Measurements from ENCODE around the gene RNF4. TPM values are rescaled to one million over a fixed set of nuclear protein-coding genes. Genes with fewer than 3 reads are reported as not detected.

RNF4 gene
- polyA plus RNA-seq, 3 donors = 28.8 to 41.3 (median 37.0) TPM

GRCh38 chr4:2558301-2558700, 89.4 kb downstream of the RNF4 start:
- Histone ChIP-seq H2AFZ (ENCODE audit: insufficient read depth, low read depth, low read length, poor library complexity, severe bottlenecking) (no peak overlapping the region), H3K4me1 (ENCODE audit: control insufficient read depth in 1 of 2, insufficient read depth in 2 of 2, low read length in 2 of 2) (no peaks in the 10 kb centered on the region), H4K20me1 (ENCODE audit: insufficient read depth, low read length) (peaks cover 100% of the 10 kb centered on the region), H3K4me2 (replicated peaks; ENCODE audit: extremely low read depth, low read length, poor library complexity, severe bottlenecking) (no peak overlapping the region), H3K9ac (ENCODE audit: insufficient read depth, low read length, poor library complexity, severe bottlenecking) (no peak overlapping the region), H3K79me2 (ENCODE audit: insufficient read depth, low read length) (peaks cover 100% of the 10 kb centered on the region), H3K27me3 (ENCODE audit: control insufficient read depth in 2 of 2, insufficient read depth in 2 of 2, low read length in 2 of 2) (no peaks in the 10 kb centered on the region), H3K4me3 (replicated peaks in 1 of 3; ENCODE audit: low read depth in 2 of 3, low read length in 3 of 3) (no peak overlapping the region), H3K9me3 (replicated peaks in 1 of 2; ENCODE audit: control insufficient read depth in 1 of 2, insufficient read depth in 1 of 2, low read length in 2 of 2) (no peaks in the 10 kb centered on the region), H3K36me3 (replicated peaks in 1 of 2; ENCODE audit: control insufficient read depth in 1 of 2, insufficient read depth in 2 of 2, low read length in 2 of 2) (peaks cover 2 to 22% of the 10 kb centered on the region in 2 donors), H3K27ac (ENCODE audit: low read depth in 1 of 2, low read length in 2 of 2) (no peak overlapping the region)
- Mint-ChIP-seq H3K9me3 (no peaks in the 10 kb centered on the region), H3K27ac (peak overlapping the region in 1 of 7 donors; percentile 14), H3K4me3 (no peak overlapping the region), H3K4me1 (peaks cover 12% of the 10 kb centered on the region), H3K27me3 (ENCODE audit: low read depth in 3 of 3) (no peaks in the 10 kb centered on the region), H3K36me3 (peaks cover 10 to 38% of the 10 kb centered on the region in 2 donors)
- TF ChIP-seq CTCF (IDR thresholded peaks at IDR 0.05) = no peak
- DNase-seq = no peak
- intact Hi-C loops (cut with micrococcal nuclease) = no loop called here
- 90% methylated on average over 1 of the region's 6 CpGs for WGBS (ENCODE audit: insufficient coverage)

- intact Hi-C loops (cut with micrococcal nuclease) = no loop called here
- TF ChIP-seq CTCF (IDR thresholded peaks at IDR 0.05) = no peak
- Histone ChIP-seq H3K27me3 (ENCODE audit: control insufficient read depth in 2 of 2, insufficient read depth in 2 of 2, low read length in 2 of 2) (no peaks in the 10 kb centered on the region), H3K79me2 (ENCODE audit: insufficient read depth, low read length) (peaks cover 100% of the 10 kb centered on the region), H3K9ac (ENCODE audit: insufficient read depth, low read length, poor library complexity, severe bottlenecking) (no peak overlapping the region), H3K4me3 (replicated peaks in 1 of 3; ENCODE audit: low read depth in 2 of 3, low read length in 3 of 3) (no peak overlapping the region), H3K27ac (ENCODE audit: low read depth in 1 of 2, low read length in 2 of 2) (no peak overlapping the region), H4K20me1 (ENCODE audit: insufficient read depth, low read length) (peaks cover 100% of the 10 kb centered on the region), H3K36me3 (replicated peaks in 1 of 2; ENCODE audit: control insufficient read depth in 1 of 2, insufficient read depth in 2 of 2, low read length in 2 of 2) (peaks cover 4 to 36% of the 10 kb centered on the region in 2 donors), H3K4me1 (ENCODE audit: control insufficient read depth in 1 of 2, insufficient read depth in 2 of 2, low read length in 2 of 2) (no peaks in the 10 kb centered on the region), H2AFZ (ENCODE audit: insufficient read depth, low read depth, low read length, poor library complexity, severe bottlenecking) (no peak overlapping the region), H3K4me2 (replicated peaks; ENCODE audit: extremely low read depth, low read length, poor library complexity, severe bottlenecking) (no peak overlapping the region), H3K9me3 (replicated peaks in 1 of 2; ENCODE audit: control insufficient read depth in 1 of 2, insufficient read depth in 1 of 2, low read length in 2 of 2) (no peaks in the 10 kb centered on the region)
- Mint-ChIP-seq H3K4me3 (no peak overlapping the region), H3K27ac (no peak overlapping the region), H3K4me1 (peaks cover 4% of the 10 kb centered on the region), H3K27me3 (ENCODE audit: low read depth in 3 of 3) (no peaks in the 10 kb centered on the region), H3K9me3 (no peaks in the 10 kb centered on the region), H3K36me3 (peaks cover 11 to 55% of the 10 kb centered on the region in 2 donors)
- WGBS (ENCODE audit: insufficient coverage) = 95% methylated on average over 11 of the region's 12 CpGs
- no peak for DNase-seq
Observed at GRCh38 chr4:2560167-2560566, 91.3 kb downstream of the RNF4 start.

Other genes starting within 250 kb of the RNF4 start
- 1 to 10 TPM; 4.4 to 5.5 (median 5.0) TPM for gene HAUS3, start 227.0 kb upstream of the RNF4 start, polyA plus RNA-seq
- under 1 TPM; 0.08 to 0.33 (median 0.28) TPM for gene POLN, start 227.0 kb upstream of the RNF4 start, polyA plus RNA-seq
- 10 to 100 TPM; 24.5 to 39.4 (median 35.9) TPM for gene MXD4, start 207.0 kb upstream of the RNF4 start, polyA plus RNA-seq
- 1 to 10 TPM; 1.0 to 4.4 (median 1.1) TPM for gene ZFYVE28, start 50.5 kb upstream of the RNF4 start, polyA plus RNA-seq
- gene CFAP99, start 50.2 kb upstream of the RNF4 start, polyA plus RNA-seq = under 1 TPM in 2 of 3 donors, not detected in 1; 0.15 to 0.27 TPM
- 10 to 100 TPM in 1 of 3 donors, under 1 TPM in 2; 0.66 to 11.8 (median 0.82) TPM for gene FAM193A, start 67.5 kb downstream of the RNF4 start, polyA plus RNA-seq

All from CD14-positive monocyte (primary cell).